COR-L47 (cell line): Measurements from ENCODE around the gene SLC40A1.

Source experiments
- DNase-seq: peaks from one replicate; lab custom pipeline; 2025; lab: John Stamatoyannopoulos, UW

Gene SLC40A1

GRCh38 chr2:189538402-189538801 lies 42.2 kb downstream of the SLC40A1 start:
- DNase-seq = no peak

DNA sequence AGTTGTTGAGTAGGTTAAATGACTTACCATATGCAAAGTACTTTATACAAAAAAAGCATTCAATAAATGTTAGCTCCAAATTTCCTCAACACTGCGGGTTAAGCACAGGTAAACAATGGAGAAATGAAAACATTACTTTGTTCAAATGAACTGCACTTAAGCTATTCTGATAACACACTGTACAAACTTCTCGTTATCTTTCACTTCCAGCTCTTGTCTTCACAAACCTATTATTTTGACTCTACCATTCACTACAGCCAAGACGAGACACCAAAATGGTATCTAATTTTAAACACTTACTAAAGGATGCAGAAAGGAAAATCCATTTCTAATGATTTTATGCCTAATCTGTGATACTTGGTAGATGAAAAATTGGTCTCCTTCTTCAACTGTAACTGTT lies 43.8 kb downstream of the SLC40A1 start:
- no peak for DNase-seq

- no peak for DNase-seq
Observed at GRCh38 chr2:189534854-189535832, 45.4 kb downstream of the SLC40A1 start.

GRCh38 chr2:189533288-189534035 lies 47.1 kb downstream of the SLC40A1 start:
- no peak for DNase-seq

DNA sequence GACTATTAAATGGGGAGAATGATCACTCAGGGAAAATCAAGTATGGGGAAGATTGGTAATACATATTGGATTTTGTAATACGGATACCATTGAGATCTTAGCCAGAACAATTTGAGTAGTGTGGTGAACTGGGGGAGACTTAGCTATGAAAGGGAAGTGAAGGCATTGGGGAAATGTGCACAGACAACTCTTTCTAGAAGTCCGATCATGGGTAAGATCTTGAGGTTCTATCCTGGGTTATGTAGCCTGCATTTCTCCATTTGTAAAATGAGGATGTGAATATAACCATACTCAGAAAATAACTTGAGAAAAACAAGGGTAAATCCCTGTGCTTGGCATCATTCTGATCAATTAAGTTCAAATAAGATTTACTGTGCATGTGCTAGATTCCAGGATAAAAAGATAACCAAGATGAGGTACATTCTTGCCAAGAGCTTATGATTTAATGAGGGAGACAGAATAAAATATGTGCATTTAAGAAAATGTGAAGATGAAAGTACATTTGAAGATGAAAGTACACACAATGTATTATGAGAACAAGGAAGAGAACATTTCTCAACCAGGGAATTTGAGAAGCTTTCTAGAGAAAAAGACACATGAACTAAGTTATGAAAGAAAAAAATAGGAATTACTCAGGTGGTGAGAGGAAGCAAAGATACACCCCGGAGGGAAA lies 49.5 kb downstream of the SLC40A1 start:
- DNase-seq = no peak

- no peak for DNase-seq
Observed at GRCh38 chr2:189528617-189529016, 52.0 kb downstream of the SLC40A1 start.

- no peak for DNase-seq
Observed at GRCh38 chr2:189527812-189528592, 52.6 kb downstream of the SLC40A1 start.

DNA sequence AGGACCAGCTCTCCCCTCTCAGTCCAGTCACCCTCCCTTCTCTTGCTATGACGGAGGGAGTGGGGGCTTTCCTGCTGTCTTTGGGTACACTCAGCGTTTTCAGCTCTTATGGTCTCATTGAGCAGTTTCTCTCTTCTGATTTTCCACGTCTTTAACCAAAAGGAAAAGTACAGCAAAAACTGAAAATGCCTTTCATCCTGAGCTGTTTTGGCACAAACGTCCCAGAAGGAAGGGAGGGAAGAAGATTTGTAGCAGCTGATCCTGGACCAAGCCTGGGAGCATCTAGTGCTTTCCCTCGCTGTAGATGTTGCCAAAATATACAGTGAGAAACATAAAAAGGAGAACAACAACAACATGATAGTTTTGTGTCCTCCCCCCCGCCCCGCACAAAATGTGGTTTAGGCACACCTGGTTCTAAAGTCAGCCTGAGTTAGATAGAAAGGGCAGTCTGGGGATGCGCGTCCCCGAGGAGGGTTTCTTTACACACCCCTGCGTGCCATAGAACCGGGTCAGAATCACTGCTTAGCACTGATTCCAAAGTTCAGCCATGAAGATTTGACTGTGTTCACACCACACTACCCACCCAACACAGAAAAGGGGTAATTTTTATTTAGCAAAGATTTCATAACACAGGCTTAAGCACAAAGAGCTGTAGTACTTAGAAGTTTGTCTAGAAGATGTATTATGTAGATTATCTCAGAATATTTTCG lies 53.4 kb downstream of the SLC40A1 start:
- no peak for DNase-seq

GRCh38 chr2:189526241-189526640 lies 54.3 kb downstream of the SLC40A1 start:
- DNase-seq = no peak

DNA sequence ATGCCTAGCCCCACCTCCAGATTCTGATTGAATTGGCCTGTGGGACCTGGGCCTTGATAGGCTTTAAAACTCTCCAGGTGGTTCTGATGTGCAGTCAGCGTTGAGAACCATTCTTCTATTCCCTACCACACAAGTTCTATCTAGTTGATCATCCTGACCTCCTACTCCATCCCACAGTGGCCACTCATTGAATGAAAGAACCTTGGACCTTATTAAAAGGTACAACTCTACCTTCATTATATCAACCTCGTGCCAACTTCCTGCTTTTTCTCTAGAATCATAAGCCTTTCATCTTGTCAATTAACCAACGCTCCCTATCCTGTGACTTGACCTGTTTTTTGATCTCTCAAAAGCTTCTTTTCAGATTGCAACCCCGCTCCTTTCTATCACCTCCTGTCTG lies 55.8 kb downstream of the SLC40A1 start:
- no peak for DNase-seq

DNA sequence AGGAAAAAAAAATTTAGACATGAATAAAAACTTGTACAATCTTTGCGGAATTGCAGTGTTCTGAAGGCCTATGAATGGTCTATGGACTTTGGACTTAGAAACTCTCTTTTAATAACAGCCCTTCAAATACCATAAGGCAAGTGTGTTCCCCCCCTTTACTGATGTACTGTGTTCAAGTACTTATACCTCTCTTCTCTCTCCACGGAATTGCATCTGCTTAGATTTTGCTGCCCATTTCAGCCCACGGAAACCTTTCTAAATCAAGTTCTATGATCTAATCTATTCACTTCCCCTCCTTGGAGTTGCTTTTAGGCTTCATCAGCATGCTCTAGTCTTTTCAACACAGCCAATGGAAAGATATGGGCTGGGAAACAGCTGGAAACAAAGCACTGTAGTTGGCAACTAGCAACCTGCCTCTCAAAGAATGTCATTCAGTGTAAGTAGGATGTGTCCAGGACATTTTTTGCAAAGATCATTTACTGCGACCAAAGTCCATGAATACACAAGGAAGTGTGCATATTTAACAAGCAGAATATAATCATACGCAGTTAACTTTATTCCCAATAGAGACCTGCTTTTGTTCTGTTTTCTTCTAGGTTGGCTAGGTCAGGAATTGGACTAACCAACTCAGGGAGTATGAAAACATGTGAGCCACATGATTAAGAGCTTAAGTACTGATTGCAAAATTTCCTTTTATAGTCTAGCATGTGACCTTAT lies 58.0 kb downstream of the SLC40A1 start:
- no peak for DNase-seq

DNA sequence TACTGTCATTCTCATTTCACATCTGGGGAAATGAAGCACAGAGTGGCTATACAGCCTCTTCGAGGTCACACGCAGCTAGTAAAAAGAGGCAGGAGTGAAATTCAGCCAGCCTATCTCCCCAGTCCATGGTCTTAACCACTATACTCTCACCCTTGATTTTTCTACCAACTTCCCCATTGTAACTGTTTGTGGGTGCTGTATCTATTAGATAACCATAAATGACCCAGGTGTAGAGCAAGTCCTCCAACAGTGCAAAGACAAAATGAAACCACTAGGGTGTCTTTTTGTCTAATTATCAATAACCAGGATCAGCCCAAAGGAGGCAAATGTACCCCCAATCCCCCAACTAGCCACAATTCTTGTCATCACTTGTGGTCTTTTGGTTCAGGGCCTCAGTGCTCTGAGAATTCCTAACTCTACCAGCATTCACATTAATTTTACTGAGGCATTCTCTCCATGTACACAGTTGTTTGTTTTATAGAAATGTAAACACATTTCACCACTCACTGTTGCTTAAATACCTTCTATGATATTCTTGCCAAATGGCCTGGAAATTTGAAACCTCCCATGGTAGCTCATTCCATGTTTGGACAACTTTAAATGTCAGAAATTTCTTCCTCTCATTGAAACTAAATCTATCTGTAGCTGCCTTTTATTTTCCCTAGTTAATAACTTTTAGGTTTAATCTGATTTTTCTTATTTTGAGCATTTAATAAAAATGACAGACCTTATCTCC lies 58.7 kb downstream of the SLC40A1 start:
- no peak for DNase-seq

DNA sequence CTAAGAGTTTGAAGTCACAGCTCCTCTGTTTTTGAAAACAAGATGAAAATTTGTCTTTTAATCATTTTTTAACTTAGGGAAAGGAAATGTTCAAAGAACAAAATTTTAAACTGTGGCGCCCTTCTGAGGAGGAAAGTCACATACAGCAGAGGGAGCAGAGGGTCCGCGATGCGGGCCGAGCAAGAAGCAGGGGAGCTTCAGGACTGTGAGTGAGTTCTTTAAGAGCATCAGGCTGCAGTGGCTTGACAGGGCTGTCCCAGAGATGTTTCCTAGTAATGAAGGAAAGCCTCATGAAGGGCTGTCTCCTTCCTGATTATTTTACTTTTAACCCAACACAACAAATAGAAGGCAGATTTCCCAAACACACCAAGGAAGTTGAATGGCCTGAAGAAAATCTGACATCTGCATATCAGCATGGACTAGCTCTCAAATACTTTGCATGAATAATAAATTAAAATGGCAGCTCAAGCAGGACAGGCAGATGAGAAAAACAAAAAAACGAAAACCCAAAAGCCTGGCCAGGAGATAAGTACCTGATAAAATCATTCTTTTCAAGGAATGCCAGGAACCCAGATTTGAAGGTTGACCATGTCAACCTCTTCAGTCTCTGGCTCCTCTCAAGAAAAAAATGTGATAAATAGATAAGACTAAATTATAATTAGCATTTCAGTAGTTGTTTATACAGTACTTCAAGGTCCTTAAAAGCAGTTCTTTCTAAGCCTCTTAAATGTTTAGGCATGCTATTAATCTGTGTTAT lies 60.8 kb downstream of the SLC40A1 start:
- no peak for DNase-seq

DNA sequence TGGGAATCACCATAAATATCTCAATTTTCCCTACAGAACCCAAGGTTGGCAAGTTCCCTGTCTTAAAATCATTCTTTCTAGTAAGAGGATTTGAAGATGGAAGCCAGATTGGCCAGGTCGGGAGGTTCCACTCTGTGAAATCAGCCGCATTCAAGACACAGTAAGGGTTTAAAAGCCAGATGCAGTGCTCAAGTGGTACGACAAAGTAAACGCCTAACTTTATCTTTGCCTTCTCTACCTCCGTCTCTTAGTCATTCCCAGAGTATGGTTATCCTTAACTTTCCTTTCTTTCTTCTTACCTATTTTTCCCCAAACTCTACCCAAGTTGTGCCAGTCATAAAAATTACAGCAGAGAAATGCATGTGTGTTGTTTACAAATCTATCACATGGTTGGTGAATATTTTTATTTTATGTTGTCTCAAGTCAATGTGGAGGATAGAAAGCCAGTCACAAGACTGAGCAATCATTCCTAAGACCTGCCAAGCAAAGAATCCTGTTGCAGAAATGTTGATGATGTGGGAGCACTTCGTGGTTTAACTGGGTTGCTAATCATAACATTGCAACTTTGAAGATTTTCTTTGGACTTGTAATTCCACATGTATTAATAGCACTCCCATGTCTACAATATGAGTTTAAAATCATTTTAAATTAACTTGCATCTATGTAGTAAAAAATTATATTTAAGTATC lies 62.6 kb downstream of the SLC40A1 start:
- no peak for DNase-seq

- DNase-seq = no peak
Observed at GRCh38 chr2:189516546-189516945, 64.0 kb downstream of the SLC40A1 start.

DNA sequence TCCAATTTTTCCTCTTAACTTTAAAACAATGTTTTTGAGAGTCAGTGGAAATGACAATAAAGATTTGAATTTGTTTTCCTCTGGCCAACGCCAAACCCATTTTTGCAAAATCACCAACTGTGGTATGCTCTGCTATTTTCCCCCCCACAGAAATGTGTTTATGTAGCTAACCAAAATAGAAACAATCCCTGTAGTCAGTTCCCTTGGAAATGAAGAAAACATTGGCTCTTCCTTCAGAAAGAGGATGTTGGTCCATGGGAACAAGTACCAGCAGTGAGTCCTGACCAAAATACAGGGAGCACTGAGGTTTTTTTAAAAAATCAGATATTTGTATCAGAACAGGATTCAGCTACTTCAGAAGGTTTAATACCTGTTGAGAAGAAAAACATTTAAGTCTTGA lies 65.3 kb downstream of the SLC40A1 start:
- no peak for DNase-seq

DNA sequence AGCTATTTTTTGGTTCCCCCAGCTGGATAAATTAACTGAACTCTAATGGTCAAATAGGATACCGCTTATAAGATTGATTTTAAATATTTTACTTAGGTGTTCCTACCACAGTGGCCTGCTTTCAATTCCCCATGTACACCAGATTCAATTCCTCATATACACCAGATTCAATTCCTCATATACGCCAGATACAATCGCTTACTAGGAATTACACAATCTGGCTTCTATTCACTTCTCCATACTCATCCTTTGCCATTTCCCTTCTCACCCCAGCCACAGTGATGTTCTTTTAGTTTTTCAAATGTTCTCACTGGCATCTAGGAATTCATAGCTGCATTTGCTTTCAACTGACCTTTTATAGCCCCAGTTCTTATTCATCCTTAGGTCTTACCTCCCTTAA lies 66.5 kb downstream of the SLC40A1 start:
- no peak for DNase-seq

DNA sequence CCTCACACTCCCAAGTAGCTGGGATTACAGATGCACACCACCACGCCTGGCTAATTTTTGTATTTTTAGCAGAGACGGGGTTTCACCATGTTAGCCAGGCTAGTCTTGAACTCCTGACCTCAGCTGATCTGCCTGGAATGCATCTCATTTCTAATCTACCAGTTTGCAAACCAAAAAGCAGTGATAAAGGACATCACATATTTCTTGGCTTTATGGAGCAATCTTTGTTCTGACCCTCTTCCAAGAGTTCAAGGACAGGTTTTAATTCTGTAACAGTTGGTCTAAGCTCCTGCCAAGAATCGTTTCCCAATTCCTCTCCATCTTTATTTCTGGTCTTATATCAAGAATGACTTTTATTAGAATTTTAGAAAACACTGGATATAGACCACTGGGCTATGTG lies 67.7 kb downstream of the SLC40A1 start:
- DNase-seq = no peak

- DNase-seq = no peak
Observed at GRCh38 chr2:189511960-189512319, 68.6 kb downstream of the SLC40A1 start.
